ENCODE data around the gene NUCB1. TPM values are rescaled to one million over a fixed set of nuclear protein-coding genes. Genes with fewer than 3 reads are reported as not detected.
A peak's percentile ranks its signal among the peaks of the same experiment; 100 is the strongest.

NUCB1 gene
- total and polyA plus RNA-seq, 9 of the 15 experiments (the other 6 are each of a cell fraction or from before 2014, with no cell fraction given) = 3.1 to 153 (median 71.7) TPM

DNA sequence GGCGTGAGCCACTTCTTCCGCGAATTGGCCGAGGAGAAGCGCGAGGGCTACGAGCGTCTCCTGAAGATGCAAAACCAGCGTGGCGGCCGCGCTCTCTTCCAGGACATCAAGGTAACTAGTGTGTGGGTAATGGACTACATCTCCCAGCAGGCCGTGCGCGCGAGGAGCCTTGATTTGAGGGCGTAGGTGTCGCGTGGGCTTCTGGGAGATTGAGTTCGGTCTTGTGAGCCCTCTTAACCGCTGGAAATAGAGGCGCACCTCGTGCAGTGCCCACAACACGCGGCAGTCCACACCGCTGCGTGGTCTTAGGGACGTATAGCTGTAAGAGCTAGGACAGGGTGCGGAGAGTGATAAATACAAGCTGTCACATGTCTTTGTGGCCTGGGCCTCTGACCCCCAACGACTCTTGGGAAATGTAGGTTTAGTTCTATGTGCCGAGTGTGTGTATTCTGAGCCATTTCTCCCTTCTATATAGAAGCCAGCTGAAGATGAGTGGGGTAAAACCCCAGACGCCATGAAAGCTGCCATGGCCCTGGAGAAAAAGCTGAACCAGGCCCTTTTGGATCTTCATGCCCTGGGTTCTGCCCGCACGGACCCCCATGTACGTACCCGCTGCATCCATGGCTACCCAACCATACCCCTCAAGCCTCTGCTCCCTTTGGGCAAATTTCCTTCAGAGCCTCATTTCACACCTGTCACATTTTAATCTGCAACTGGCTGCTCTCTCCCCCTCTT, 65.9 kb downstream of the NUCB1 start (continued):
- TF ChIP-seq, protein P1, sequence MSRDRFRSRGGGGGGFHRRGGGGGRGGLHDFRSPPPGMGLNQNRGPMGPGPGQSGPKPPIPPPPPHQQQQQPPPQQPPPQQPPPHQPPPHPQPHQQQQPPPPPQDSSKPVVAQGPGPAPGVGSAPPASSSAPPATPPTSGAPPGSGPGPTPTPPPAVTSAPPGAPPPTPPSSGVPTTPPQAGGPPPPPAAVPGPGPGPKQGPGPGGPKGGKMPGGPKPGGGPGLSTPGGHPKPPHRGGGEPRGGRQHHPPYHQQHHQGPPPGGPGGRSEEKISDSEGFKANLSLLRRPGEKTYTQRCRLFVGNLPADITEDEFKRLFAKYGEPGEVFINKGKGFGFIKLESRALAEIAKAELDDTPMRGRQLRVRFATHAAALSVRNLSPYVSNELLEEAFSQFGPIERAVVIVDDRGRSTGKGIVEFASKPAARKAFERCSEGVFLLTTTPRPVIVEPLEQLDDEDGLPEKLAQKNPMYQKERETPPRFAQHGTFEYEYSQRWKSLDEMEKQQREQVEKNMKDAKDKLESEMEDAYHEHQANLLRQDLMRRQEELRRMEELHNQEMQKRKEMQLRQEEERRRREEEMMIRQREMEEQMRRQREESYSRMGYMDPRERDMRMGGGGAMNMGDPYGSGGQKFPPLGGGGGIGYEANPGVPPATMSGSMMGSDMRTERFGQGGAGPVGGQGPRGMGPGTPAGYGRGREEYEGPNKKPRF (IDR thresholded peaks at IDR 0.05; ENCODE audit: low read depth, low read length) = no peak
- TF ChIP-seq SUPT5H (IDR thresholded peaks at IDR 0.05) = peak; percentile 12
- no peak for TF ChIP-seq SMAD2 (IDR thresholded peaks at IDR 0.05; ENCODE audit: low read depth, low read length)
- TF ChIP-seq, protein P2, sequence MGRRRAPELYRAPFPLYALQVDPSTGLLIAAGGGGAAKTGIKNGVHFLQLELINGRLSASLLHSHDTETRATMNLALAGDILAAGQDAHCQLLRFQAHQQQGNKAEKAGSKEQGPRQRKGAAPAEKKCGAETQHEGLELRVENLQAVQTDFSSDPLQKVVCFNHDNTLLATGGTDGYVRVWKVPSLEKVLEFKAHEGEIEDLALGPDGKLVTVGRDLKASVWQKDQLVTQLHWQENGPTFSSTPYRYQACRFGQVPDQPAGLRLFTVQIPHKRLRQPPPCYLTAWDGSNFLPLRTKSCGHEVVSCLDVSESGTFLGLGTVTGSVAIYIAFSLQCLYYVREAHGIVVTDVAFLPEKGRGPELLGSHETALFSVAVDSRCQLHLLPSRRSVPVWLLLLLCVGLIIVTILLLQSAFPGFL (CRISPR knock-in tag; IDR thresholded peaks at IDR 0.05) = no peak
- TF ChIP-seq, protein P3, sequence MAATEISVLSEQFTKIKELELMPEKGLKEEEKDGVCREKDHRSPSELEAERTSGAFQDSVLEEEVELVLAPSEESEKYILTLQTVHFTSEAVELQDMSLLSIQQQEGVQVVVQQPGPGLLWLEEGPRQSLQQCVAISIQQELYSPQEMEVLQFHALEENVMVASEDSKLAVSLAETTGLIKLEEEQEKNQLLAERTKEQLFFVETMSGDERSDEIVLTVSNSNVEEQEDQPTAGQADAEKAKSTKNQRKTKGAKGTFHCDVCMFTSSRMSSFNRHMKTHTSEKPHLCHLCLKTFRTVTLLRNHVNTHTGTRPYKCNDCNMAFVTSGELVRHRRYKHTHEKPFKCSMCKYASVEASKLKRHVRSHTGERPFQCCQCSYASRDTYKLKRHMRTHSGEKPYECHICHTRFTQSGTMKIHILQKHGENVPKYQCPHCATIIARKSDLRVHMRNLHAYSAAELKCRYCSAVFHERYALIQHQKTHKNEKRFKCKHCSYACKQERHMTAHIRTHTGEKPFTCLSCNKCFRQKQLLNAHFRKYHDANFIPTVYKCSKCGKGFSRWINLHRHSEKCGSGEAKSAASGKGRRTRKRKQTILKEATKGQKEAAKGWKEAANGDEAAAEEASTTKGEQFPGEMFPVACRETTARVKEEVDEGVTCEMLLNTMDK (IDR thresholded peaks at IDR 0.05; ENCODE audit: borderline replicate concordance, insufficient read depth, low read depth, low read length, poor library complexity, severe bottlenecking) = no peak
- 0 out of 2 replicates have a peak, but pooled peaks have one; percentile 46 for TF ChIP-seq ZNF717 (CRISPR knock-in tag; IDR thresholded peaks at IDR 0.05)
- TF ChIP-seq, protein P4, sequence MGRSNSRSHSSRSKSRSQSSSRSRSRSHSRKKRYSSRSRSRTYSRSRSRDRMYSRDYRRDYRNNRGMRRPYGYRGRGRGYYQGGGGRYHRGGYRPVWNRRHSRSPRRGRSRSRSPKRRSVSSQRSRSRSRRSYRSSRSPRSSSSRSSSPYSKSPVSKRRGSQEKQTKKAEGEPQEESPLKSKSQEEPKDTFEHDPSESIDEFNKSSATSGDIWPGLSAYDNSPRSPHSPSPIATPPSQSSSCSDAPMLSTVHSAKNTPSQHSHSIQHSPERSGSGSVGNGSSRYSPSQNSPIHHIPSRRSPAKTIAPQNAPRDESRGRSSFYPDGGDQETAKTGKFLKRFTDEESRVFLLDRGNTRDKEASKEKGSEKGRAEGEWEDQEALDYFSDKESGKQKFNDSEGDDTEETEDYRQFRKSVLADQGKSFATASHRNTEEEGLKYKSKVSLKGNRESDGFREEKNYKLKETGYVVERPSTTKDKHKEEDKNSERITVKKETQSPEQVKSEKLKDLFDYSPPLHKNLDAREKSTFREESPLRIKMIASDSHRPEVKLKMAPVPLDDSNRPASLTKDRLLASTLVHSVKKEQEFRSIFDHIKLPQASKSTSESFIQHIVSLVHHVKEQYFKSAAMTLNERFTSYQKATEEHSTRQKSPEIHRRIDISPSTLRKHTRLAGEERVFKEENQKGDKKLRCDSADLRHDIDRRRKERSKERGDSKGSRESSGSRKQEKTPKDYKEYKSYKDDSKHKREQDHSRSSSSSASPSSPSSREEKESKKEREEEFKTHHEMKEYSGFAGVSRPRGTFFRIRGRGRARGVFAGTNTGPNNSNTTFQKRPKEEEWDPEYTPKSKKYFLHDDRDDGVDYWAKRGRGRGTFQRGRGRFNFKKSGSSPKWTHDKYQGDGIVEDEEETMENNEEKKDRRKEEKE (IDR thresholded peaks at IDR 0.05; ENCODE audit: borderline replicate concordance in 1 of 2, control insufficient read depth in 1 of 2, low read depth in 2 of 2, low read length in 1 of 2) = peak in 1 of 2 experiments; percentile 93; a peak in 1 of 4 replicates
- no peak for TF ChIP-seq PHF21A (IDR thresholded peaks at IDR 0.05; ENCODE audit: borderline replicate concordance, low read depth)
- no peak for TF ChIP-seq NFYB (IDR thresholded peaks at IDR 0.05; ENCODE audit: extremely low read depth, insufficient read length)
- TF ChIP-seq, protein P5, sequence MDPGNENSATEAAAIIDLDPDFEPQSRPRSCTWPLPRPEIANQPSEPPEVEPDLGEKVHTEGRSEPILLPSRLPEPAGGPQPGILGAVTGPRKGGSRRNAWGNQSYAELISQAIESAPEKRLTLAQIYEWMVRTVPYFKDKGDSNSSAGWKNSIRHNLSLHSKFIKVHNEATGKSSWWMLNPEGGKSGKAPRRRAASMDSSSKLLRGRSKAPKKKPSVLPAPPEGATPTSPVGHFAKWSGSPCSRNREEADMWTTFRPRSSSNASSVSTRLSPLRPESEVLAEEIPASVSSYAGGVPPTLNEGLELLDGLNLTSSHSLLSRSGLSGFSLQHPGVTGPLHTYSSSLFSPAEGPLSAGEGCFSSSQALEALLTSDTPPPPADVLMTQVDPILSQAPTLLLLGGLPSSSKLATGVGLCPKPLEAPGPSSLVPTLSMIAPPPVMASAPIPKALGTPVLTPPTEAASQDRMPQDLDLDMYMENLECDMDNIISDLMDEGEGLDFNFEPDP (CRISPR knock-in tag; IDR thresholded peaks at IDR 0.05) = no peak
- no peak for TF ChIP-seq CBFA2T2 (conservative IDR thresholded peaks at IDR 0.05)
- no peak for TF ChIP-seq ETV1 (tag; conservative IDR thresholded peaks at IDR 0.05; ENCODE audit: low read depth)
- no peak for TF ChIP-seq KAT8 (IDR thresholded peaks at IDR 0.05; ENCODE audit: low read depth)
- TF ChIP-seq HLTF (IDR thresholded peaks at IDR 0.05) = no peak
